GM20000 (cell line): ENCODE measurements around the gene UPF1.
"Not testable (repeated sequence)": the region's sequence is repeated elsewhere in the genome, so short reads cannot be mapped to it uniquely, and the experiment has no call there.

Source experiments
- DNase-seq: peaks from one replicate; pipeline ENCODE4 v3.0.0; 2012; ENCODE audit warnings: low spot score
- TF ChIP-seq, protein P1 (sequence below): IDR thresholded peaks from 2 replicates; pipeline ENCODE4 v1.5.1; 2012; ENCODE audit warnings: mild to moderate bottlenecking, control low read depth; ENCODE audit errors: extremely low read depth, missing control alignments

The UPF1 gene

DNA sequence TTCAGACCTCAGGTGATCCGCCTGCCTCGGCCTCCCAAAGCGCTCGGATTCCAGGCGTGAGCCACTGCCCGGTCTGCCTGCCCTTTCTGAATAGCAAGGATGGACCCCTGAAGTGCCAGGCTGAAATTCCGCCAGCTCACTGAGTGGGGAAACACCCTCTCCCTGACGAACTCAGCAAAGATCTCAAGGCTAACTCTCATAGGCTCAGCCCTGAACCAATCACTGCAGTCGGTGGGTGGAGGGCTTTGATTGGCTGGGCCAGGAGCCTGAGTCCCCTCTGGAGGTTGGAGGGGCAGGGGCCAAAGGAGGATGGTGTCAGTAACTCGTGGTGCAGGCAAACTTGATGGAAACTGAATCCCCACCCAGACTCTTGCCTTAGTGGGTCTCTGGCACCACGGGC lies 29.4 kb upstream of the UPF1 start:
- TF ChIP-seq, protein P1, sequence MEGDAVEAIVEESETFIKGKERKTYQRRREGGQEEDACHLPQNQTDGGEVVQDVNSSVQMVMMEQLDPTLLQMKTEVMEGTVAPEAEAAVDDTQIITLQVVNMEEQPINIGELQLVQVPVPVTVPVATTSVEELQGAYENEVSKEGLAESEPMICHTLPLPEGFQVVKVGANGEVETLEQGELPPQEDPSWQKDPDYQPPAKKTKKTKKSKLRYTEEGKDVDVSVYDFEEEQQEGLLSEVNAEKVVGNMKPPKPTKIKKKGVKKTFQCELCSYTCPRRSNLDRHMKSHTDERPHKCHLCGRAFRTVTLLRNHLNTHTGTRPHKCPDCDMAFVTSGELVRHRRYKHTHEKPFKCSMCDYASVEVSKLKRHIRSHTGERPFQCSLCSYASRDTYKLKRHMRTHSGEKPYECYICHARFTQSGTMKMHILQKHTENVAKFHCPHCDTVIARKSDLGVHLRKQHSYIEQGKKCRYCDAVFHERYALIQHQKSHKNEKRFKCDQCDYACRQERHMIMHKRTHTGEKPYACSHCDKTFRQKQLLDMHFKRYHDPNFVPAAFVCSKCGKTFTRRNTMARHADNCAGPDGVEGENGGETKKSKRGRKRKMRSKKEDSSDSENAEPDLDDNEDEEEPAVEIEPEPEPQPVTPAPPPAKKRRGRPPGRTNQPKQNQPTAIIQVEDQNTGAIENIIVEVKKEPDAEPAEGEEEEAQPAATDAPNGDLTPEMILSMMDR = no peak
- DNase-seq = no peak

DNA sequence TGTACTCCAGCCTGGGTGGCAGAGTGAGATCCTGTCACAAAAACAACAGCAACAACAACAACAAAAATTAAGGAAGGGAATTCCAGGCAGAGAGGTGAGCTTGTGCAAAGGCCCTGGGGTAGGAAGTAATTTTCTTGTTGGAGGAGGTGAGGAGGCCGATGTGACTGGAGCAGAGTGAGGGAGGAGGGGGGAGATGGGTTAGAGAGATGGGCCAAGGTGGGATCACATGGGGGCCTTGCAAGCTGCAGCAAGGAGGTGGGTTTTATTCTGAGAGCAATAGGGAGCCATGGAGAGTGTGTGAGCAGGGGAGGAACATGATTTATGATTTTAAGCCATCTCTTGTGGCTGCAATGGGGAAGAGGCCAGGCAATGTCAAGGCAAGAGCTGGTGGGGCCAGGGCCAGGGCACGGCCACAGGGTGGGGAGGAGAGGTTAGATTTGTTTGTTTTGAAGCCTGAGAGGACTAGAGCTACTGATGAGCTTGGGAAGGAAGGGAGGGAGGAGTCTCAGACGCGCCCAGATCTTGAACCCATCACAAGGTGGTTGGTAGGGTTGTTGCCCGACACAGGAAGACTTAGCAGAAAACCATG lies 28.1 kb upstream of the UPF1 start:
- DNase-seq = no peak
- TF ChIP-seq, protein P1 = no peak

DNA sequence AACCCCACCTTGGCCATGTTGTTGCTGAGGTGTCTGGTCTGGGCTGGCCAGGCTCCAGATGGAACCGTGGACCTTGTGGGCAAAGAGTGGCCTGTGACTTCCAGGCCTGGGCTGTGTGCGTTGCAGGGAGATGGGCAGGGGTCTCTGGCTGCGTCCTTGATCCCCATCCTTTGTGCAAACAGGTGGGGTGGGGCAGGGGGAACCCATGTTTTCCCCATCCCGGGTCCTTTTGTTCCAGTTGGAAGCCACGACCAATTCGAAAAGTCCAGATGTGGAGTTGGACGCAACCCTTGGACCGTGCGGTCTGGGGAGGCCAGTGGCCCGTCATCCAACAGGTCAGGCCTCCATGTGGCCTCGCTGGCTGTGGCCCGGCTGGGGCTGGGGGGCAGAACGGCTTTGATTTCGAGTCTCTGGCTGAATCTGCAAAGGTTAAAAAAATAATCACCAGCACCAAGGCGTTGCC lies 27.6 kb upstream of the UPF1 start:
- TF ChIP-seq, protein P1 = no peak
- no peak for DNase-seq

DNA sequence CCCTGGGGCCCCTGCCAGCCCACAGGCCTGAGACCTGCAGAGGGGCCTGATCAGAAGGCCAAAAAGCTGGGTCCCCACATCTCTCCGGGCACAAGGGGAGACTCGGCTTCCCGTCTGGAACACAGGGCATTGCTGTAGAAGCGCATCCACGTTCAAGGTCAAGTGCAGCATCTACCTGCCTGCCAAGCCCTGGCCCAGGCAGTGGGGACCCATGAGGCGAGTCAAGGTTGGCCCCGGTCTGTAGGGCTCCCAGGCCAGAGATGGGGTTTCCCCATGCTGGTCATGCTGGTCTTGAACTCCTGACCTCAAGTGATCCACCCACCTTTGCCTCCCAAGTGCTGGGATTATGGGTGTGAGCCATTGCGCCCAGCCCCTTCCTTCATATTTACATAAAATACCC lies 27.1 kb upstream of the UPF1 start:
- no peak for DNase-seq
- TF ChIP-seq, protein P1 = no peak

DNA sequence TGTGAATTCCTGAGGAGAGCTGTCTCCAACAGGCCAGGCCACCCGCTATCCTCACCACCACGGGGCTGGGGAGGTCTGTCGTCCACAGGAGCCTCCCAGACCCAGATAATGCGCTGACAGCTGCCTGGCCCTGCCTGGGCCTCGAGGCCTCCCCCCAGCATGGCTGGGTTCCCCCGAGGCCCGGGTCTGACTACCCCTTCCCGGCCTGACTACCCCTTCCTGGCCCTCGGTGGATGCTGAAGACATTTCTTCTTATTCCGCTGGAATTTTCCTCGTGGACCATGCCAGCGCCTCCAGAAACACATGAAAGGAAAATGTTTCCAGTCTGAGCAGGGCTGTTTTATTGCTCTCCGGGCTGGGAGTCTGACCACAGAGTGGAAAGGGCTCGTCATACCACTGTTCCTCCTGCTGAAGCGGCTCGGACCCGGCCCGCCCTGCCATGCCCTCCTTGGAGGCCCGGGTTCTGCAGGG lies 23.9 kb upstream of the UPF1 start:
- TF ChIP-seq, protein P1 = no peak
- no peak for DNase-seq

DNA sequence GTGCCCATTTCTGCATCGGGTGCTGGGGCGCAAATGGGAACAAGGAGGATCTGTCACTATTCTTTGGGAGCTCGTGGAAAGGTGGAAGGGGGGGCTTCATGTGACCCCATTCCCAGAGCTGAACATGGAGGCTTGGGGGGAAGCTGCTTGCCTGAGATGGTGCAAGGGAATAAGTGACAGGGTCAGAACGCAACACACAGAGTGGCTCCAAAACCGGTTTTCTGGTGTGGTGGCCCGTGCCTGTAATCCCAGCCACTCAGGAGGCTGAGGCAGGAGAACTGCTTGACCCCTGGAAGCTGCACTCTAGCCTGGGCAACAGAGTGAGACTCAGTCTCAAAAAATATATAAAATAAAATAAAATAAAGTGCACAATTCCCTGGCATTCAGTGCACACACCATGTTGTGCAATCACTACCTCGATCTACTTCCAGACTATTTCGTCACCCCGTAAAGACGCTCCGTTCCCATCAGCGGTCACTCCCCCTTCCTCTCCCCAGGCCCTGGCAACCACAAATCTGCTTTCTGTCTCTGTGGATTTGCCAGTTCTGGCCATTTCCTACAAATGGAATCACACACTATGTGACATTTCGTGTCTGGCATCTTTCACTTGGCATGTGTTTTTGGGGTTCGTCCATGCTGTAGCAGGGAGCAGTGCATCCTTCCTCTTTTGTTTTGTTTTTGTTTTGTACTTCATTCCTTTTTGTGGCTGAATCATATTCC lies 22.4 kb upstream of the UPF1 start:
- TF ChIP-seq, protein P1 = no peak
- no peak for DNase-seq

DNA sequence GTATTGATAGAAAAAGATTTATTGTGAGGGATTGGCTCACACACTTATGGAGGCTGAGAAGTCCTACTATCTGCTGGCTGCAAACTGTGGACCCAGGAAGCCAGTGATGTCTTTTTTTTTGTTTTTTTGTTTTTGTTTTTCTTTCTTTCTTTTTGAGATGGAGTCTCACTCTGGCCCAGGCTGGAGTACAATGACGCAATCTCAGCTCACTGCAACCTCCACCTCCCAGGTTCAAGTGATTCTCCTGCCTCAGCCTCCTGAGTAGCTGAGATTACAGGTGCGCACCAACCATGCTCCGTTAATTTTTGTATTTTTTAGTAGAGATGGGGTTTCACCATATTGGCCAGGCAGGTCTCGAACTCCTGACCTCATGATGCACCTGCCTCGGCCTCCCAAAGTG lies 20.1 kb upstream of the UPF1 start:
- DNase-seq = not testable (repeated sequence)

DNA sequence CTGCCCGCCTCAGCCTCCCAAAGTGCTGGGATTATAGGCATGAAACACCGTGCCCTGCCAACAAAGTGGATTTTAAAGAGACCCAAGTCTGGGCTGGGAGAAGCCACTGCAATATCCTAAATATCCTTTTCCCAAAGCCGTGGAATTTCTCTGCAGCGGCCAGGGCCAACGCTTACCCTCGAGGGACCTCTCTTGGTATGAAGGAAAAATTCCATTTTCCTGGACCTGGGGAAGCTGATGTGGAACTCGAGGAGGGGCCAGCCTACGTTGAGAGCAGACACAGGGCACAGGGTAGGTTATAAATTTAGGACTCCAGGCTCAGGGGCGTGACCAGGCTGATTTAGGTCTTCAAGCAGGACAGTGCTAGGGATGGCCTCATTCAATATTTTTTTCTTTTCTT lies 17.7 kb upstream of the UPF1 start:
- no peak for DNase-seq
- TF ChIP-seq, protein P1 = no peak
